AG09319 (cell line): Measurements from ENCODE around the gene MXRA7.
A peak's percentile ranks its signal among the peaks of the same experiment; 100 is the strongest.

Source experiments
- DNase-seq: peaks from one replicate; pipeline ENCODE4 v3.0.0-alpha.2; 2010; ENCODE audit warnings: low read depth; ENCODE audit errors: extremely low read depth
- CTCF ChIP-seq: IDR thresholded peaks from 2 replicates; pipeline ENCODE4 v1.5.1; 2011; ENCODE audit warnings: low read depth, mild to moderate bottlenecking, inconsistent platforms, low read length, moderate library complexity

The MXRA7 gene

GRCh38 chr17:76737676-76738467, 27.1 kb upstream of the MXRA7 start, which contains the start of gene MFSD11:
MFSD11 (plus strand) TSS chr17:76738119; CDS start chr17:76738353, 234 bp downstream.
- peak; percentile 84 for DNase-seq
- no peak for TF ChIP-seq CTCF

GRCh38 chr17:76737082-76737675, 26.4 kb upstream of the MXRA7 start, which contains the start of gene SRSF2:
SRSF2 (minus strand) TSS chr17:76737331; CDS start chr17:76737160, 171 bp downstream.
- no peak for TF ChIP-seq CTCF
- DNase-seq: peak; percentile 97

- DNase-seq: peak; percentile 39
- peak; percentile 15 for TF ChIP-seq CTCF
These were observed 25.8 kb upstream of the MXRA7 start for GRCh38 chr17:76736349-76737081.

GRCh38 chr17:76735586-76736348, 25.0 kb upstream of the MXRA7 start:
- TF ChIP-seq CTCF: no peak
- DNase-seq: no peak

- DNase-seq: no peak
- TF ChIP-seq CTCF: no peak
These were observed 24.2 kb upstream of the MXRA7 start for GRCh38 chr17:76735006-76735405.

GRCh38 chr17:76734080-76734840, 23.5 kb upstream of the MXRA7 start:
- DNase-seq: no peak
- TF ChIP-seq CTCF: no peak
